HCT116 (cell line): ENCODE measurements around the gene SLC25A12. TPM values are rescaled to one million over a fixed set of nuclear protein-coding genes. Genes with fewer than 3 reads are reported as not detected.

Experiments
- ATAC-seq: fragments of 200-7000 bp; cut with Tn5 transposase; 2 replicates; pipeline ENCODE4 v1.9.1; 2020; ENCODE audit warnings: mild to moderate bottlenecking, moderate library complexity
- BruUV-seq: library from RNA; stranded (reverse); fragments of 400-500 nt; replicated peaks from 2 replicates; lab custom pipeline; 2021; lab: Mats Ljungman, UMichigan
- CTCF ChIA-PET: fragments of 300-600 bp; sonication (Branson Sonifier 250); formaldehyde crosslinking; loops from one replicate; lab custom pipeline; 2021; ENCODE audit warnings: antibody characterized with exemption; lab: Charles Lee
- POLR2A ChIA-PET: fragments of 300-600, 350-600 bp; sonication (Branson Sonifier 250); formaldehyde crosslinking; loops from one replicate; lab custom pipeline; 2021; ENCODE audit warnings: antibody characterized with exemption; lab: Charles Lee
- RAD21 ChIA-PET, 2 experiments: fragments of 300-600 bp; sonication (Branson Sonifier 250); formaldehyde crosslinking; loops; one replicate each; lab custom pipeline; 2023; ENCODE audit warnings: low total read pairs in 2 of 2; ENCODE audit not compliant: uncharacterized antibody in 2 of 2, unreplicated experiment in 2 of 2, low non-redundant PET in 1 of 2; lab: Charles Lee
- DNase-seq: peaks from one replicate; pipeline ENCODE4 v3.0.0-alpha.2; 2010; ENCODE audit warnings: low read depth, low spot score
- H2AFZ ChIP-seq: fragments of 200-600 bp; shearing (Covaris generic), sonication (generic); 2 replicates; pipeline ENCODE4 v1.6.1; 2017; ENCODE audit warnings: low read depth, mixed run types, mixed read lengths, antibody characterized with exemption, low read length; ENCODE audit not compliant: poor library complexity, severe bottlenecking
- H3K27ac ChIP-seq: 2 replicates; pipeline ENCODE4 v1.5.1; 2012; ENCODE audit warnings: low read depth, low read length
- H3K27me3 ChIP-seq: fragments of 200-600 bp; sonication (generic); 2 replicates; pipeline ENCODE4 v1.6.1; 2016; ENCODE audit warnings: mixed run types, low read length, mixed read lengths; ENCODE audit not compliant: insufficient read depth
- H3K36me3 ChIP-seq, 2 experiments: fragments of 200-500 bp in 1 of 2; fragments of 200-600 bp in 1 of 2; sonication (Bioruptor generic) in 1 of 2; sonication (generic) in 1 of 2; 2 replicates each; pipeline versions ENCODE4 v1.5.1 to v1.6.1; 2014 to 2016; ENCODE audit warnings: low read length in 2 of 2, inconsistent platforms in 1 of 2, mixed read lengths in 1 of 2, mixed run types in 1 of 2; ENCODE audit not compliant: insufficient read depth in 2 of 2, control insufficient read depth in 1 of 2
- H3K4me1 ChIP-seq, 2 experiments: fragments of 200-600 bp in 1 of 2; sonication (generic) in 1 of 2; 2 replicates each; pipeline versions ENCODE4 v1.5.1 to v1.6.1; 2012 to 2017; ENCODE audit warnings: low read length in 2 of 2, inconsistent platforms in 1 of 2, mild to moderate bottlenecking in 1 of 2, mixed read lengths in 1 of 2, mixed run types in 1 of 2, moderate library complexity in 1 of 2; ENCODE audit not compliant: insufficient read depth in 2 of 2, control insufficient read depth in 1 of 2
- H3K4me2 ChIP-seq: fragments of 200-600 bp; sonication (generic); 2 replicates; pipeline ENCODE4 v1.6.1; 2017; ENCODE audit warnings: mixed run types, low read length, mixed read lengths
- H3K4me3 ChIP-seq, 2 experiments: fragments of 200-600 bp in 1 of 2; sonication (generic) in 1 of 2; replicated peaks in 1 of 2; 2 replicates each; pipeline ENCODE4 v1.5.1; 2011 to 2016; ENCODE audit warnings: low read length in 2 of 2, control low read depth in 1 of 2, low read depth in 1 of 2, mild to moderate bottlenecking in 1 of 2, mixed read lengths in 1 of 2, mixed run types in 1 of 2
- H3K79me2 ChIP-seq: fragments of 200-600 bp; sonication (generic); 2 replicates; pipeline ENCODE4 v1.6.1; 2017; ENCODE audit warnings: mild to moderate bottlenecking, mixed run types, low read length, moderate library complexity, mixed read lengths; ENCODE audit not compliant: insufficient read depth
- H3K9ac ChIP-seq: fragments of 200-600 bp; sonication (generic); 2 replicates; pipeline ENCODE4 v1.6.1; 2016; ENCODE audit warnings: low read length, mixed read lengths
- H3K9me2 ChIP-seq: fragments of 200-600 bp; sonication (generic), shearing (Covaris generic); 2 replicates; pipeline ENCODE4 v1.6.1; 2017; ENCODE audit warnings: mixed run types, mild to moderate bottlenecking, moderate library complexity; ENCODE audit not compliant: insufficient read depth
- H3K9me3 ChIP-seq, 2 experiments: fragments of 200-500 bp in 1 of 2; fragments of 200-600 bp in 1 of 2; sonication (Bioruptor generic) in 1 of 2; sonication (generic) in 1 of 2; 2 replicates each; pipeline ENCODE4 v1.6.1; 2014 to 2017; ENCODE audit warnings: low read length in 2 of 2, mixed read lengths in 2 of 2, inconsistent platforms in 1 of 2, low read depth in 1 of 2, mild to moderate bottlenecking in 1 of 2, mixed run types in 1 of 2, moderate library complexity in 1 of 2; ENCODE audit not compliant: control insufficient read depth in 1 of 2, insufficient read depth in 1 of 2
- H4K20me1 ChIP-seq: fragments of 200-600 bp; sonication (generic), shearing (Covaris generic); 2 replicates; pipeline ENCODE4 v1.6.1; 2017; ENCODE audit warnings: mixed run types, mild to moderate bottlenecking, moderate library complexity; ENCODE audit not compliant: insufficient read depth
- CEBPB ChIP-seq: IDR thresholded peaks from 2 replicates; pipeline ENCODE4 v1.6.1; 2012; ENCODE audit warnings: low read depth
- EGR1 ChIP-seq: IDR thresholded peaks from 2 replicates; pipeline ENCODE4 v1.6.1; 2012; ENCODE audit warnings: low read depth
- EZH2 ChIP-seq: fragments of 200-600 bp; sonication (generic); IDR thresholded peaks from 2 replicates; pipeline ENCODE4 v1.6.1; 2017; ENCODE audit warnings: antibody characterized with exemption, mixed run types
- EZH2phosphoT487 ChIP-seq: fragments of 200-600 bp; IDR thresholded peaks from 2 replicates; pipeline ENCODE4 v1.6.1; 2018; ENCODE audit warnings: antibody characterized with exemption, borderline replicate concordance
- FOSL1 ChIP-seq: IDR thresholded peaks from 2 replicates; pipeline ENCODE4 v1.6.1; 2012; ENCODE audit warnings: low read depth
- POLR2AphosphoS5 ChIP-seq: IDR thresholded peaks from 2 replicates; pipeline ENCODE4 v1.6.1; 2011; ENCODE audit warnings: mild to moderate bottlenecking, low read depth, low read length, moderate library complexity
- RAD21 ChIP-seq: IDR thresholded peaks from 2 replicates; pipeline ENCODE4 v1.6.1; 2012; ENCODE audit warnings: low read depth, mild to moderate bottlenecking
- SIN3A ChIP-seq: IDR thresholded peaks from 2 replicates; pipeline ENCODE4 v1.6.1; 2012; ENCODE audit warnings: low read depth
- SP1 ChIP-seq: IDR thresholded peaks from 2 replicates; pipeline ENCODE4 v1.6.1; 2012; ENCODE audit warnings: low read depth
- TCF7L2 ChIP-seq: IDR thresholded peaks from 2 replicates; pipeline ENCODE4 v1.7.0; 2011; ENCODE audit warnings: borderline replicate concordance, inconsistent platforms; ENCODE audit not compliant: insufficient read depth, insufficient read length; ENCODE audit errors: extremely low read depth
- ZFX ChIP-seq: fragments of 450-650 bp; IDR thresholded peaks from 2 replicates; pipeline ENCODE4 v1.6.1; 2017
- ZNF274 ChIP-seq: fragments of 200-500 bp; sonication (Bioruptor generic); IDR thresholded peaks from 2 replicates; pipeline ENCODE4 v1.6.1; 2014; ENCODE audit warnings: mild to moderate bottlenecking, low read depth, low read length, inconsistent platforms
- intact Hi-C: fragments of 100-400 bp; cut with micrococcal nuclease; formaldehyde crosslinking; loops from 2 replicates; pipeline ENCODE4 v1.10.0; 2022
- total RNA-seq: library from RNA; stranded (reverse); gene quantifications from one replicate; pipeline ENCODE4 v1.2.1, GENCODE V29; 2021; ENCODE audit not compliant: unreplicated experiment
- TF ChIP-seq, protein P1 (sequence below): IDR thresholded peaks from 2 replicates; pipeline ENCODE4 v1.6.1; 2012

SLC25A12 gene
- total RNA-seq, 1 experiment from 2014 or later, result 16.0 TPM

- no peak for TF ChIP-seq FOSL1
- TF ChIP-seq ZFX, result no peak
- TF ChIP-seq CEBPB, result no peak
- no peak for TF ChIP-seq SIN3A
- TF ChIP-seq EZH2phosphoT487, result no peak
- TF ChIP-seq RAD21, result no peak
- TF ChIP-seq SP1, result no peak
- TF ChIP-seq ZNF274, result no peak
- no peak for TF ChIP-seq EGR1
Measured at GRCh38 chr2:171882089-171882769, 11.8 kb downstream of the SLC25A12 start (continued).

DNA sequence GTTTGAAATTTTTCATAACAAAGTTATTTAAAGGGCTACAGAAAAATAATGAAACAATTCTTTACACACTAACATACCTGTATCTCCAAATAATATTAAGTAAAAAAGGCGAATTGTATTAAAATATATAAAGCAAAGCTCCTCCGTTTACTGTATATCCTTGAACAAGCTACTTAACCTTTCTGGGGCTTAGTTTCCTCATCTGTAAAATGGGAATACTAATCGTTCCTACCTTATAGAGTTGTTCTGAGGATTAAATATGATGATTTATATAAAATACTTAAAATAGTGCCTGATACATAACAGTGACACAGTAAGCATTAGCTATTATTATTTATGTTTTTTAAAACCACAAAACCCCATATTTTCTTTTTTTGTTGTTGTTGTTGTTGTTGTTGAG is 13.3 kb downstream of the SLC25A12 start:
- CTCF ChIA-PET, result interaction anchor here (1.3 kb wide), 1 partner anchor 175 kb away, joined by 4 read pairs; no protein-coding TSS in a partner anchor
- no TSS peak for BruUV-seq
- ATAC-seq, result no peak
- H3K27me3 ChIP-seq, result no peaks in the 10 kb centered on the region
- TF ChIP-seq EZH2 (no peak), EZH2phosphoT487 (no peak), TCF7L2 (no peak), ZNF274 (no peak), POLR2AphosphoS5 (no peak), ZFX (no peak)
- TF ChIP-seq, protein P1, sequence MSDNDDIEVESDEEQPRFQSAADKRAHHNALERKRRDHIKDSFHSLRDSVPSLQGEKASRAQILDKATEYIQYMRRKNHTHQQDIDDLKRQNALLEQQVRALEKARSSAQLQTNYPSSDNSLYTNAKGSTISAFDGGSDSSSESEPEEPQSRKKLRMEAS, result no peak
- TF ChIP-seq, all 23 proteins: peak for 0
- H3K79me2 ChIP-seq, result peaks cover 19% of the 10 kb centered on the region
- no peak for DNase-seq
- no peak overlapping the region for H3K4me2 ChIP-seq
- H3K4me1 ChIP-seq, result no peaks in the 10 kb centered on the region
- H4K20me1 ChIP-seq, result no peaks in the 10 kb centered on the region
- intact Hi-C loops, result no loop called here
- H3K36me3 ChIP-seq, result no peaks in the 10 kb centered on the region
- H3K9me3 ChIP-seq, result no peaks in the 10 kb centered on the region
- no peaks in the 10 kb centered on the region for H3K9me2 ChIP-seq
- H3K9ac ChIP-seq, result no peak overlapping the region
- no peak overlapping the region for H3K4me3 ChIP-seq
- ChIA-PET POLR2A (no interaction called here), RAD21 (no interaction called here)
- no peak overlapping the region for H3K27ac ChIP-seq
- no peak overlapping the region for H2AFZ ChIP-seq
